Measurements from ENCODE around the gene TRIM67. TPM values are rescaled to one million over a fixed set of nuclear protein-coding genes. Genes with fewer than 3 reads are reported as not detected.

The TRIM67 gene
- total and polyA plus RNA-seq, 9 of the 15 experiments (the other 6 are each of a cell fraction or from before 2014, with no cell fraction given) = 0.04 to 0.60 (median 0.31) TPM

GRCh38 chr1:231233735-231234417 lies 72.0 kb downstream of the TRIM67 start:
- no peak overlapping the region for H3K4me2 ChIP-seq (ENCODE audit: insufficient read depth, low read length)
- H3K9ac ChIP-seq (ENCODE audit: insufficient read depth in 1 of 2, low read depth in 2 of 2, low read length in 2 of 2) = no peak overlapping the region
- no peaks in the 10 kb centered on the region for H3K9me3 ChIP-seq (replicated peaks; ENCODE audit: control insufficient read depth, insufficient read depth, low read depth, low read length)
- peaks cover 3% of the 10 kb centered on the region; the same call in 1 of the 3 replicates for H3K79me2 ChIP-seq (ENCODE audit: control insufficient read depth, insufficient read depth, low read length)
- ATAC-seq (peak; percentile 54), FAIRE-seq (no peak), DNase-seq (ENCODE audit: extremely low read depth in 1 of 4, low spot score in 3 of 4) (no peak)
- in situ Hi-C loops (cut with MboI) (no loop called here), intact Hi-C loops (cut with micrococcal nuclease) (no loop called here)
- ChIA-PET CTCF (ENCODE audit: low intra/inter-chr PET ratio) (no interaction called here), POLR2A (interaction anchor here (1.5 kb wide), 1 partner anchor 9 kb away, joined by 3 read pairs; no protein-coding TSS in a partner anchor)
- H3K4me1 ChIP-seq (replicated peaks in 1 of 2; ENCODE audit: control insufficient read depth in 2 of 2, insufficient read depth in 2 of 2, low read length in 2 of 2) = peaks cover 0 to 10% of the 10 kb centered on the region in 2 experiments; a peak in 2 of 5 replicates
- 43% methylated on average over 8 of the region's 8 CpGs for WGBS (ENCODE audit: insufficient coverage, low coverage, missing lambda C conversion rate)
- BruUV-seq (replicated peaks) = no TSS peak
- H2AFZ ChIP-seq (ENCODE audit: low read depth, low read length) = no peak overlapping the region
- no peaks in the 10 kb centered on the region for H3K9me1 ChIP-seq (ENCODE audit: control insufficient read depth, insufficient read depth, low read length)
- H3K4me3 ChIP-seq = no peak overlapping the region
- H4K20me1 ChIP-seq (replicated peaks; ENCODE audit: control insufficient read depth, insufficient read depth, low read length) = 0 out of 2 replicates have a peak, but pooled peaks cover 2% of the 10 kb centered on the region
- no peak overlapping the region; the same call in 2 of the 3 replicates for H3K27ac ChIP-seq (ENCODE audit: extremely low read depth, low read depth, low read length)
- H3K36me3 ChIP-seq (ENCODE audit: control insufficient read depth, insufficient read depth, low read length) = peaks cover 65% of the 10 kb centered on the region
- H3K27me3 ChIP-seq (ENCODE audit: control insufficient read depth in 2 of 2, insufficient read depth in 2 of 2, low read length in 2 of 2) = no peaks in the 10 kb centered on the region
- TF ChIP-seq, protein P1, sequence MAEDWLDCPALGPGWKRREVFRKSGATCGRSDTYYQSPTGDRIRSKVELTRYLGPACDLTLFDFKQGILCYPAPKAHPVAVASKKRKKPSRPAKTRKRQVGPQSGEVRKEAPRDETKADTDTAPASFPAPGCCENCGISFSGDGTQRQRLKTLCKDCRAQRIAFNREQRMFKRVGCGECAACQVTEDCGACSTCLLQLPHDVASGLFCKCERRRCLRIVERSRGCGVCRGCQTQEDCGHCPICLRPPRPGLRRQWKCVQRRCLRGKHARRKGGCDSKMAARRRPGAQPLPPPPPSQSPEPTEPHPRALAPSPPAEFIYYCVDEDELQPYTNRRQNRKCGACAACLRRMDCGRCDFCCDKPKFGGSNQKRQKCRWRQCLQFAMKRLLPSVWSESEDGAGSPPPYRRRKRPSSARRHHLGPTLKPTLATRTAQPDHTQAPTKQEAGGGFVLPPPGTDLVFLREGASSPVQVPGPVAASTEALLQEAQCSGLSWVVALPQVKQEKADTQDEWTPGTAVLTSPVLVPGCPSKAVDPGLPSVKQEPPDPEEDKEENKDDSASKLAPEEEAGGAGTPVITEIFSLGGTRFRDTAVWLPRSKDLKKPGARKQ (CRISPR knock-in tag; IDR thresholded peaks at IDR 0.05) = no peak
- TF ChIP-seq ZNF830 (CRISPR knock-in tag; IDR thresholded peaks at IDR 0.05) (no peak), U2AF2 (optimal IDR thresholded peaks at IDR 0.05; ENCODE audit: low read depth, low read length) (no peak), NFRKB (IDR thresholded peaks at IDR 0.05; ENCODE audit: low read depth) (no peak), SAFB (IDR thresholded peaks at IDR 0.05; ENCODE audit: borderline replicate concordance, low read depth, low read length) (no peak), TSHZ1 (CRISPR knock-in tag; IDR thresholded peaks at IDR 0.05) (no peak), CAMTA2 (CRISPR knock-in tag; conservative IDR thresholded peaks at IDR 0.05) (no peak), ZNF12 (CRISPR knock-in tag; IDR thresholded peaks at IDR 0.05) (no peak), ZNF124 (CRISPR knock-in tag; IDR thresholded peaks at IDR 0.05) (no peak), TBP (optimal IDR thresholded peaks at IDR 0.05; ENCODE audit: low read depth, low read length) (no peak)
- TF ChIP-seq, protein P2, sequence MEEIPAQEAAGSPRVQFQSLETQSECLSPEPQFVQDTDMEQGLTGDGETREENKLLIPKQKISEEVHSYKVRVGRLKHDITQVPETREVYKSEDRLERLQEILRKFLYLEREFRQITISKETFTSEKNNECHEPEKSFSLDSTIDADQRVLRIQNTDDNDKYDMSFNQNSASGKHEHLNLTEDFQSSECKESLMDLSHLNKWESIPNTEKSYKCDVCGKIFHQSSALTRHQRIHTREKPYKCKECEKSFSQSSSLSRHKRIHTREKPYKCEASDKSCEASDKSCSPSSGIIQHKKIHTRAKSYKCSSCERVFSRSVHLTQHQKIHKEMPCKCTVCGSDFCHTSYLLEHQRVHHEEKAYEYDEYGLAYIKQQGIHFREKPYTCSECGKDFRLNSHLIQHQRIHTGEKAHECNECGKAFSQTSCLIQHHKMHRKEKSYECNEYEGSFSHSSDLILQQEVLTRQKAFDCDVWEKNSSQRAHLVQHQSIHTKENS (CRISPR knock-in tag; IDR thresholded peaks at IDR 0.05) = no peak
- TF ChIP-seq, protein P3, sequence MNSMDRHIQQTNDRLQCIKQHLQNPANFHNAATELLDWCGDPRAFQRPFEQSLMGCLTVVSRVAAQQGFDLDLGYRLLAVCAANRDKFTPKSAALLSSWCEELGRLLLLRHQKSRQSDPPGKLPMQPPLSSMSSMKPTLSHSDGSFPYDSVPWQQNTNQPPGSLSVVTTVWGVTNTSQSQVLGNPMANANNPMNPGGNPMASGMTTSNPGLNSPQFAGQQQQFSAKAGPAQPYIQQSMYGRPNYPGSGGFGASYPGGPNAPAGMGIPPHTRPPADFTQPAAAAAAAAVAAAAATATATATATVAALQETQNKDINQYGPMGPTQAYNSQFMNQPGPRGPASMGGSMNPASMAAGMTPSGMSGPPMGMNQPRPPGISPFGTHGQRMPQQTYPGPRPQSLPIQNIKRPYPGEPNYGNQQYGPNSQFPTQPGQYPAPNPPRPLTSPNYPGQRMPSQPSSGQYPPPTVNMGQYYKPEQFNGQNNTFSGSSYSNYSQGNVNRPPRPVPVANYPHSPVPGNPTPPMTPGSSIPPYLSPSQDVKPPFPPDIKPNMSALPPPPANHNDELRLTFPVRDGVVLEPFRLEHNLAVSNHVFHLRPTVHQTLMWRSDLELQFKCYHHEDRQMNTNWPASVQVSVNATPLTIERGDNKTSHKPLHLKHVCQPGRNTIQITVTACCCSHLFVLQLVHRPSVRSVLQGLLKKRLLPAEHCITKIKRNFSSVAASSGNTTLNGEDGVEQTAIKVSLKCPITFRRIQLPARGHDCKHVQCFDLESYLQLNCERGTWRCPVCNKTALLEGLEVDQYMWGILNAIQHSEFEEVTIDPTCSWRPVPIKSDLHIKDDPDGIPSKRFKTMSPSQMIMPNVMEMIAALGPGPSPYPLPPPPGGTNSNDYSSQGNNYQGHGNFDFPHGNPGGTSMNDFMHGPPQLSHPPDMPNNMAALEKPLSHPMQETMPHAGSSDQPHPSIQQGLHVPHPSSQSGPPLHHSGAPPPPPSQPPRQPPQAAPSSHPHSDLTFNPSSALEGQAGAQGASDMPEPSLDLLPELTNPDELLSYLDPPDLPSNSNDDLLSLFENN (IDR thresholded peaks at IDR 0.05; ENCODE audit: low read depth in 2 of 2, low read length in 2 of 2) = no peak

Data from K562 (cell line).